SKM-1 (cell line): ENCODE results near the gene PRKCG.

ENCODE experiments used
- DNase-seq: peaks from one replicate; lab custom pipeline; 2025; ENCODE audit not compliant: unreplicated experiment; lab: John Stamatoyannopoulos, UW

The PRKCG gene

DNA sequence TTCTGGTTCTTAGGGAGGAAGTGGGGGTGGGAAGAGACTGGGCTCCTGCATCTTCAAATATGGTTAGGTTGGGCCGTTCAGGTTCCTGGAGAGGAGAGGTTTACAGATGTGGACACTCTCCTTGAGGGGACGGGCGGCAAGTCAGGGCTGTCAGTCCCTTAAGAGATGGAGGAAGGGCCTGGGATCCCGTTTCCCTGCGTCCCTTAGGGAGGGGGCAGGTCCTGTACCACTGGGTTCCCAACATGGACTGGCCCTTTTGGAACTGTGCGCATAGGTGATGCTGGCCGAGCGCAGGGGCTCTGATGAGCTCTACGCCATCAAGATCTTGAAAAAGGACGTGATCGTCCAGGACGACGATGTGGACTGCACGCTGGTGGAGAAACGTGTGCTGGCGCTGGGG is 16.2 kb downstream of the PRKCG start:
- DNase-seq: no peak

DNA sequence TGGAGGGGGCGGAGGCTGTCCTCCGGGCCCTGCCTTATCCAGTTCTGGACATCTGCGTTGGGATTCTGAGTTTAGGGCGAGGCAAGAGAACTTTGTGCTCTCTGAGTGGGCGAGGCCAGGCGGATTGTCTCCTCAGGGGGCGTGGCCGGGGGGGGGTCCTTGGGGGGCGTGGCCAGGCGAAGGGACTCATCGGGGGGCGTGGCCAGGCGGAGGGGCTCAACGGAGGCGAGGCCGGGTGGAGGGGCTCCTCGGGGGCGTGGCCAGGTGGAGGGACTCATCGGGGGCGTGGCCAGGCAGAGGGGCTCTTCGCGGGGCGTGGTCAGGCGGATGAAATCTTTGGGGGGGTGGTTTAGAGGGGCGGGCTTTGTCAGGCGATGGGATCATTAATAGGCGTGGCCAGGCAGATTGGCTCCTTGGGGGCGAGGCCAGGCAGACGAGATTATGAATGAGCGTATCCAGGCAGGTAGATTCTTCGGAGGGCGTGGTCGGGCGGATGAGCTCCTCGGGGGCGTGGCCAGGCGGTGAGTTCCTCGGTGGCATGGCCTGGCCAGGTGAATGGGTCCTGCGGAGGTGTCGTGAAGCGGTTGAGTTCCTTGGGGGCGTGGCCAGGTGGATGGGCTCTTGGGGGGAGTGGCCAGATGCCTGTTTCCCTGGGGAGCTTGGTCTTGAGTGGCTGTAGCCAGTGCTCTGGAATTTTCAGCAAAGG is 16.8 kb downstream of the PRKCG start:
- DNase-seq: no peak

DNA sequence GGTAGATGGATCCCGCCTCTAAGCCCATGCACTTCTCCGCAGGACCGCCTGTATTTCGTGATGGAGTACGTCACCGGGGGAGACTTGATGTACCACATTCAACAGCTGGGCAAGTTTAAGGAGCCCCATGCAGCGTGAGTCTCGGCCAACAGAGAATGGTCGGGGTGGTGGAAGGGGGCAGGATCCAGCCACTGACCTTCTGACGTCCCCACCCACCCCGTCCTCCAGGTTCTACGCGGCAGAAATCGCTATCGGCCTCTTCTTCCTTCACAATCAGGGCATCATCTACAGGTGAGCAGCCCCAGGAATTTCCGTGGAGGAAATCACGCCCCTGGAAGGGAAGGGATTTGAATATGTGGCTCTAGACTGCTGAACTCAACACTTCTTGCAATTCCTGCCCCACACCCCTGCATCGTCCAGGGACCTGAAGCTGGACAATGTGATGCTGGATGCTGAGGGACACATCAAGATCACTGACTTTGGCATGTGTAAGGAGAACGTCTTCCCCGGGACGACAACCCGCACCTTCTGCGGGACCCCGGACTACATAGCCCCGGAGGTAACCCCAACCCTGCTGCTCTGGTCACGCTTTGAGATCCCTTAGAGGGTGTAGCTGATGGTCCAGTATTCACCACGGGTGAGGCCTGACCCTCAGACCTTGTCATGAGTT is 18.3 kb downstream of the PRKCG start:
- no peak for DNase-seq

DNA sequence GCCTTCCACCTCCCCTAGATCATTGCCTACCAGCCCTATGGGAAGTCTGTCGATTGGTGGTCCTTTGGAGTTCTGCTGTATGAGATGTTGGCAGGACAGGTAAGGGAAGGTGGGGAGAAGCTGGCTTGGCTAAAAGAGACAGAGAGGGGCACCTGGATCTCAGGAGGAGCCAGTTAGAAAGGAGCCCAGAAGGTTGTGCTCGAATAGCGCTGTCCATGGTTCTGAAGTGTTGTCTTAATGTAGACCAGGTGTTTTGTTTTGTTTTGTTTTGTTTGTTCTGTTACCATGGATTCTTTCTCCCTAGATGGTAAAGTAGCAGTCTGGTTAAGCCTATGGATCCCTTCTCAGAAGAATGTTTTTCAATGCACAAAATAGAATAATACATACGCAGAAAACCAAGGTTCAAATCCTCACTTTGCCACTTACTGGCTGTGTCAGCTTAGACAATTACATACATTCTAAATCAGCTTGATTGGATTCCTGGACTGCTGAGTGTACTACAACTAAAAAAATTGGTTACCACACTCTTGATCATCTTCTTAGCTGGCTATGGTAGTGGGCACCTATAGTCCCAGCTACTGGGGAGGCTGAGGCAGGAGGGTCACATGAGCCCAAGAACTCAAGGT is 21.2 kb downstream of the PRKCG start:
- DNase-seq: no peak

DNA sequence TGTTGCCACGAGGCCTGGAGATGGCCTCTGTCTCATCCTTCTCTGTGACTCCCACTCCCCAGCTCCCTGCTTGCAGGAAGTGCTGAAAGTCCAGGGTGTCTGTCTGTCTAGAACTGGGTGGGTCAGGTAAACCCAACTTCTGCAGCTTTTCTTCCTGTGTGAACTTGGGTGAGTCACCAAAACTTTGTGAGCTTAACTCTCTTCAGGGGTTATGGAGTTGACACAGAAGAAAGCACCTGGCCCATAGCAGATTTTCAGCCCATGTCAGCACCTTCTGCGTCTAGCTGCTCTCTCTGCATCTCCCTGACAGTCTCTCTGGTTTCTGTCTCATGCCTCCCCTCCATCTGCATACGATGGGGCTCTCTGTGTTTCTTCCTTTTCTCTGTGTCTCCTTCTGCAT is 22.9 kb downstream of the PRKCG start:
- no peak for DNase-seq

DNA sequence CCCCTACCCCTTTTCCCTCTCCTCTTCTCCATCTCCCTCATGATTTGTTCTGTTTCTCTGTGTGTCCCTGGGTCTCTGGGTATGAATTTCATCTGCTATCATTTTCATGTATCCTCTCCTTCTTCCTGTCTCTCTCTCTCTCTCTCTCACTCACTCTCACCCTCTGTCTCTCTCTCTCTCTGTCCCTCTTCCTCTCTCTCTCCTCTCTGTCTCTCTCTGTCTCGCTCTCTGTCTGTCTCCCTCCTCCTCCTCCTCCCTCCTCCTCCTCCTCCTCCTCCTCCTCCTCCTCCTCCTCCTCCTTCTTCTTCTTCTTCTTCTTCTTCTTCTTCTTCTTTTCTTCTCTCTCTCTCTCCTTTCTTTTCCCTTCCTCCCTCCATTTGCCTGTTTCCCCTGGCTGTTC is 23.8 kb downstream of the PRKCG start:
- no peak for DNase-seq

DNA sequence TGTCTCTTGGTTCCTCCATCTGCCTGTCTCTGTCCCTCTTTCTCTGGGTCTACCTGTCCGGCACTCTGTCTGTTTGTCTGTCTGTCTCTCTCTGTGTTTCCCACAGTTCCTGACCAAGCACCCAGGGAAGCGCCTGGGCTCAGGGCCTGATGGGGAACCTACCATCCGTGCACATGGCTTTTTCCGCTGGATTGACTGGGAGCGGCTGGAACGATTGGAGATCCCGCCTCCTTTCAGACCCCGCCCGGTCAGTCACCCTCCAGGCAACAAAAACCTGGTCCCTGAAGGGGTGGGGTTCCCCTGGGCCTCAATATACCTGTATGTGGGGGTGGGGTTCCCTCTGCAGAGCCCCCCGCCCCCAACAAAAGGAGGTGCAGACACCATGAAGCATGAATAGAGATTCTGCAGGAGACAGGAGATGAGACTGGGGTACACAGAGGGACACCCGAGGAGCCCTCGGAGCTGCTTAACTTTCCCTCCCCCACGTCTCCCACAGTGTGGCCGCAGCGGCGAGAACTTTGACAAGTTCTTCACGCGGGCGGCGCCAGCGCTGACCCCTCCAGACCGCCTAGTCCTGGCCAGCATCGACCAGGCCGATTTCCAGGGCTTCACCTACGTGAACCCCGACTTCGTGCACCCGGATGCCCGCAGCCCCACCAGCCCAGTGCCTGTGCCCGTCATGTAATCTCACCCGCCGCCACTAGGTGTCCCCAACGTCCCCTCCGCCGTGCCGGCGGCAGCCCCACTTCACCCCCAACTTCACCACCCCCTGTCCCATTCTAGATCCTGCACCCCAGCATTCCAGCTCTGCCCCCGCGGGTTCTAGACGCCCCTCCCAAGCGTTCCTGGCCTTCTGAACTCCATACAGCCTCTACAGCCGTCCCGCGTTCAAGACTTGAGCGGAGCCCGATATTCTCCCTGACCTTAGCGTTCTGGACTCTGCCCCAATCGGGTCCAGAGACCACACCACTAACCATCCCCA is 24.5 kb downstream of the PRKCG start:
- no peak for DNase-seq

DNA sequence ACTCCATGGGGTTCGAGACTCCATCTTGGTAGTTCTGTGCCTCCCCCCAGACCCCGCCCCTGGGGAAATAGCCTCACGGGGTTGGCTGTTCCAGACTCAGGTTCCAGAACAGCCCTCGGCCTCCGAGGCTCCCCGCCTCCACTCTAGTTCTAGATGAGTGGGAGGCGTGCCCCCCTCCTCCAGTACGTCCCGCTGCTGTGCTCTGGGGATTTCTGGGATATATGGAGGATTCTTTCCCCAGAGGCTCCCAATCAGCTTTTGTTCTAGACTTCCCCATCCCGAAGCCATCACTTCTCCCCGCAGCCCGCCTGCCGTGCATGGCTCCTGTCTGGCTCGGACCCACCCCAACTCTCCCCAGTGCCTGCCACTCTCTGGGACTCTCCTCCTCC is 25.2 kb downstream of the PRKCG start:
- no peak for DNase-seq

DNA sequence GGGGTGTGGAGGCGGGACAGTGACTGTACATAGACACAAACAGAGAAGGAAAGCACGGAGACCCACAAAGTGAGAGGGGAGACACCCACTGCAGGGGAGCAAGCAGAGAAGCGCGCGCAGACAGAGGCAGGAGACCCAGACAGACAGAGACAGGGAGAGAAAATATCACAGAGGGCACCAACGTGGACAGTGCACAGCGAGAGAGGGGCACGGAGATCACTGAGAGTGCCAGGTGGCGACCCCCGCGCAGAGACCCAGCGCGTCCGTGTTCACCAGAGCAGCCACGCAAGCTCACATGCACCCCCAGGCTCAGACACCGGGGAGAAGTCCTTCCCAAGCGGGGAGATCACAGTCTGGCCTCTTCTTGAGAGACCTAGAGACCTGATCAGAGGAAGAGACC is 25.7 kb downstream of the PRKCG start:
- no peak for DNase-seq

DNA sequence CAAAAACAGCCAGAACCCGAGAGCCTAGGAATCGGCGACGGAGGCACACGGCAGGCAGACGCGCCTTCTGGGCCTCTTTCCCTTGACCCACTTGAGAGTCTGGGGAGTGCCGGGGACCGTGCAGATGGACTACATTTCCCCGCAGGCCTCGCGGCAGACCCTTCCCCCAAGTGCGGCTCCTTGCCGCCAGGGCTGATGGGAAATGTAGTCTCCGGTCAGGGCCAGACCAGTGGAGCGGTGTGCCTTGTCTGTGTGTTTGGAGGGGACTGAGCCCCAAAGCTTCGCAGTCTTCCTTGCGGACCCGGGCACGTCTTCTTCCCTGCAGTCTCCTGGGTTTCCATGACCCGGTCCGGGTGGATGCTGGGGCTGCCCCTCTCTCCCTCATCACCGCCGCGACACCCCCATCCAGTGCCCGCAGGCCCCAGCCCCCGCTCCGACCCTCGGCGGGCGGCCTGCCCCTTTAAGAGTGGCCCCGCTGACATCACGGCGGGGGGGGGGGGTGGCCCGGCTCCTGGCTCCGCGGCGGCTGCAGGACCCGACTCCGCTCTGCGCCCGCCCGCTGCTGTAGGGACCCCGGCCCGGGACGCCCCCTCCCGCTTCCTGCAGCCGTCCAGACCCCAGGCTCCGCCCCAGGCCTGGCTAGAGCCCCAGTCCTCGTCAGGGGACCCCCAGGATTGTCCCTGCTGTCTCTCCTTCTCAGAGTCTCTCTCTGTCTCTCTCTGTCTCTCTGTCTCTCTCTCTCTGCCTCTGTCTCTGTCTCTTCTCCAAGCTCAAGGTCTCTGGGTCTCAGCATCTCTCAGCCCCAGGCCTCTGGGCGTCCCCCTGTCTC is 26.3 kb downstream of the PRKCG start:
- DNase-seq: no peak

DNA sequence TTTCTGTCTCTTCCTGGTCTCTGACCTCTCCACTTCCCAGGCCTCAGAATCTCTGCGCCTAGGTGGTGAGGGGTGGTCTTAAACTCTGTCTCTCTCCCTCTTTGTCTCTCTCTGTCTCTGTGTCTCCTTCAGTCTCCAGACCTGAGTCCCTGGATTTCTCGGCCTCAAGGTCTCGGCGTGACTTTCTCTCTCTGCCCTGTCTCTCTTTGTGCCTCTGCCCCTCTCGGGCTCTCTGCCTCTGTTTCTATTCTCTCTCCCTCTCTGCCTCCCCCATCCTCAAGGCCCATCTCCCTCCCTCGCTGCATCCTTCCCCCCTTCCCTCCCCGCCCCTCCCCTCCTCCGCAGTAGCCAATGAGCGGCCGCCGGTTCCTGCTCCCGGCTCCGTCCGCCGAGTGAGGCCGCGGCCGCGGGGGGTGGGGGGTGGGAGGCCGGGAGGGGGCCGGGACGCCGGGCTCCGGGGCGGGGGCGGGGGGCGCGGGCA is 27.0 kb downstream of the PRKCG start, which contains the start of gene CACNG7:
TSS of gene CACNG7 (plus strand) at position 344 of the 481 bp plus-strand sequence. CDS start 3,554 bp downstream, outside the sequence.
- DNase-seq: no peak

DNA sequence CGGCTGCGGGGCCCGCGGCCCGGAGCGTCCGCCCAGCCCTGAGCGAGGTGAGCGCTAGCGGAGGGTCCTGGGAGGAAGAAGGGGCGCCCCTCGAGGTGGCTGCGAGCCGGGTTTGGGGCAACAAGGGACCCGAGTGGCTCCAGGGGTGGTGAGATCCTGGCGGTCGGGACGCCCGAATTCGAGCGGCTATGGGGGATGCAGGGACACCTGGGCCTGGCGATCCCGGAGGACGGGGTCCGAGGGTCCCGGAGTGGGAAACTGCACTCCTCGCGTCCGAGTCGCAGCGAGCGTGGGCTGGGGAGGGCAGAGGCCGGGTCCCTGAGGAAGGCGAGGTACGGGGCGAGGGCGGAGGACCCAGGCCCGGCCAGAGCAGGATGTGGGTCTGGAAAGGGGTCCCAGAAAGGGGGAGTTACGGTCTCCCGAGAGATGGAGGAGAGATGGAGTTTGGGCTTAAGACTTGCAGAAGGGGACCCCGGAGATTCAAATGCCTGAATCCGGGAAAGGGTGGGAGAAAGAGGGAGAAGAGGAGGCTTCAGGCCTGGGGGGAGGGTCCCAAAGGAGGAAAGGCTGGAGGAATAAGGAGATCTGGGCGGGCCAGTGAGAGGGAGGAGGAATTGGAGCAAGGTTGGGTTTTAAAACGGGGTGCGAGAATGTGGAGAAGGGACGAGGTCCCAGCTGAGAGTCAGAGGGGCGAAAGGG is 27.6 kb downstream of the PRKCG start:
- no peak for DNase-seq

DNA sequence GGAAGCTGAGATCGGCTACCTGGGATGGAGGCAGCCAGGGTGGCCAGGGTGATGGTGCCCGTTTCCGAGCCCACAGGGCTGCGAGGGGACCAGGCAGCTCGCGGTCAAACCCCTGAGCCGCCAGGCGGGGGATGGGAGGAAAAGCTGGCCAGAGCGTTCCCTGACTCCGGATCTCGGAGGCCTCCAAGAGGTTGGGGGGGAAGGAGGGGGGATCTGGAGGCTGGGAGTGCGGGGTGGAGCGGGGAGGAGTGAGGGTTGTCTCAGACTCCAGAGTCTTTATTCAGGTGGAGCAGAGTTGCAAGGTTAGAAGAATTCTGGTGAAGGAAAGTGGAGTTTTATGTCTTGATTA is 28.1 kb downstream of the PRKCG start:
- DNase-seq: no peak

DNA sequence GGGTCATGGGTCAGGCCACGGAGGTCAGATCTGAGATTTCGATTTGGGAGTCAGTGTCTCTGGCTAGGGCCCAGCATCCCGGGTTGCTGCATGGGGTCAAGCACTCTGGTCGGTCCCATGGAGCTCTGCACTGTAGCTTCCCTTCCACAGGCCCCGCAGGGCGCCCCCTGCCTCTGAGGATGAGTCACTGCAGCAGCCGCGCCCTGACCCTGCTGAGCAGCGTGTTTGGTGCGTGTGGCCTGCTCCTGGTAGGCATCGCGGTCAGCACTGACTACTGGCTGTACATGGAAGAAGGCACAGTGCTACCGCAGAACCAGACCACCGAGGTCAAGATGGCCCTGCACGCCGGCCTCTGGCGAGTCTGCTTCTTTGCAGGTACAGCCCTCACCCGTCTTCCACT is 30.7 kb downstream of the PRKCG start:
- no peak for DNase-seq

DNA sequence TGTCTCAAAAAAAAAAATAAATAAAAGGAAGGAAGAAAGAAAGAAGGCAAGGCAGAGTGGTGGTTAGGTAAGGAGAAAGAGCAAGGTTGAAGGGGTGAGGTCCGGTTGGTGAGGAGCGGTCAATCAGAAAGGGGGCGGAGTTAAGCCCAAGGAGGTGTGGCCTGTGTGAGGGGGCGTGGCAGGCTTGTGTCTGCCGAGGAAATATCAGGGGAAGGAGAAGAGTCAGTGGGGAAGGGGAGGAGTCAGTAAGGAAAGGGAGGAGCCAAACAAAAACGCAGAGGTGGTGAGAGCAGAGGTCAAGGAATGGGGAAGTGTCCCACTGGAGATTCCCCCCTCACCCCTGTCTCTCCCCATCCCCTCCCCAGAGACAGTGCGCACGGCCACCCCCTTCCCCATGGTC is 33.0 kb downstream of the PRKCG start:
- DNase-seq: no peak

DNA sequence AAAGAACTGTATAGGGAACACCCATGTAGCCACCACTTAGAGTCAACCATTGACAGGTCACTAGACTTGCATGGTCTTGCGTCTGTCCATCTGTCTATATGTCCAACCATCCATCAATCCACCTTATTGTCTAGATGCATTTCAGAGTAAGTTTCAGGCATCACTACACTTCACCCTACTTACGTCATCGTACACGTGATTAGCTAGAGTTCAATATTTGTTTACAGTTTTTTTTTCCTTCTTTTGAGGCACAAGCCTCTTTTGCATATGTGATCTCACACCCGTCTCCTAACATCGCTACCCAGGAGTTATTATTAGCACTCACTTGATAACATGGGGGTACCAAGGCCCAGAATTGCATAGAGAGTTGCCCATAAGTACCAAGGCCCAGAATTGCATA is 34.0 kb downstream of the PRKCG start:
- no peak for DNase-seq

DNA sequence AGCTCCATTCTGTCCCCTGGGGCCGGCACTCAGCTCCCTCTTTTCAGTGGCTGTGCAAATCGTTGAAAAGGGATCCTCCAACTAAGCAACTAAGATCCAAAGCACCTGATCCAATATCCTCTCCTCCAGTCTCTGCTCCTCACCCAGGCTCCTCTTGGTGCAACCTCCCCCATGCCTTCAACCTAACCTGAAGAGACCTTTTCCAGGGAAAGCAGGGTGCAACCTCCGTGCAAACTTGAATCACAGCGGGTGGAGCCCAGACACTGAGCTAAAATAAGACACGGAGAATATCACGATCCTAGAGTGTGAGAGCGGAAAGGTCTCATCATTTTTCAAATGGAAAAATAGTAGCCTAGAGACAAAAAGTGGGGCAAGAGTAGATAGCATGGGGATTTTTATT is 35.4 kb downstream of the PRKCG start:
- DNase-seq: no peak

DNA sequence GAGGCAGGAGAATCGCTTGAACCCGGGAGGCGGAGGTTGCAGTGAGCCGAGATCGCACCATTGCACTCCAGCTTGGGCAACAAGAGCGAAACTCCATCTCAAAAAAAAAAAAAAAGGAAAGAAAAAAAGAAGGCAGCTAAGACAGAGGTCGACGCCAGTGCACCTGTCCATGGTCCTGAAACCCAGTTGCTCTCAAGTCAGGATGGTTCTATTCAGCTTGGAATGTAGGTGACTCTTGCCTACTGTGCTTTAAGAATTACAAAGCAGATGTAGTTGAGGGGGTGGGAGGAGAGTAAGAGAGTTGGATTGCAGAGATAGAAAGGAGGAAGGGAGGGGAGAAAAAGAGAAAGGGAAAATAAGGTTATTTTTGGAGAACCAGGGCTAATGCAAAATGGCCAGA is 45.7 kb downstream of the PRKCG start:
- DNase-seq: no peak

DNA sequence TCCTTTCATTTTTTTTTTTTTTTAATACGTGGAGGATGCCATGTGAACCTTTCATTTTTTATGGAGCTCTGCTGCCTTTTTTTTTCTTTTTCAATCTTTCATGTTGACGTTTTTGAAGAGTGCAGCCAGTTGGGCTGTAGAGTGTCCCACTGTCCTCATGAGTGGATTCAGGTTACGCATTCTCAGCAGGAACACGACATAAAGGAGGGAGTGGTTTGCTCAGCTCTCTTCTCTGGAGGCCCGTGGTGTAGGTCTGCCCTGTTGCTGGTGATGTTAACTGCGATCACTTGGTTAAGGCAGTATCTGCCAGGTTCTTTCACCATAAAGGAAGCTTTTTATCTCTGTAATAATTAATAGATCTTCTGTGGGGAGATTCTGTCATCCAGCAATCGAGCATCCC is 54.0 kb downstream of the PRKCG start:
- DNase-seq: no peak
